Activated T-helper 1 cell treated with anti-CD3 and anti-CD28 coated beads, Interleukin-12 subunit alpha, Interleukin-12 subunit beta, Interleukin-2, Interleukin-4 antibody, amounts not matched to agents 30 ng/mL and 10 ng/mL and 1 ng/mL, durations not matched to agents 14 hours and 24 hours and 36 hours (primary cell): ENCODE data around the gene ADGRD1. TPM values are rescaled to one million over a fixed set of nuclear protein-coding genes. Genes with fewer than 3 reads are reported as not detected.
"Not testable (repeated sequence)": the region's sequence is repeated elsewhere in the genome, so short reads cannot be mapped to it uniquely, and the experiment has no call there.

Source experiments
- DNase-seq: peaks from one replicate; pipeline ENCODE4 v3.0.0; 2021; ENCODE audit warnings: low spot score
- H3K27ac Mint-ChIP-seq: one replicate; pipeline ENCODE4 v1.8.0; 2021; ENCODE audit warnings: mild to moderate bottlenecking, mixed read lengths
- H3K27me3 Mint-ChIP-seq: one replicate; pipeline ENCODE4 v1.8.0; 2022; ENCODE audit warnings: mild to moderate bottlenecking, moderate library complexity, mixed read lengths; ENCODE audit not compliant: insufficient read depth
- H3K36me3 Mint-ChIP-seq: one replicate; pipeline ENCODE4 v1.8.0; 2021; ENCODE audit warnings: low read depth, mixed read lengths
- H3K4me1 Mint-ChIP-seq: one replicate; pipeline ENCODE4 v1.8.0; 2021; ENCODE audit warnings: low read depth, mixed read lengths
- H3K4me3 Mint-ChIP-seq: one replicate; pipeline ENCODE4 v1.8.0; 2021; ENCODE audit warnings: mild to moderate bottlenecking, moderate library complexity, mixed read lengths
- H3K9me3 Mint-ChIP-seq: one replicate; pipeline ENCODE4 v1.8.0; 2021; ENCODE audit warnings: mixed read lengths
- intact Hi-C: fragments of 100-400 bp; cut with micrococcal nuclease; formaldehyde crosslinking; loops from one replicate; pipeline ENCODE4 v1.15.1; 2024
- total RNA-seq: library from RNA; stranded (reverse); gene quantifications from 2 replicates; pipeline ENCODE4 v1.2.3, GENCODE V29; 2022

ADGRD1 gene
- total RNA-seq, result 0.18 and 0.59 TPM in 2 replicates

- Mint-ChIP-seq H3K27me3 (peaks cover 18% of the 10 kb centered on the region), H3K9me3 (no peaks in the 10 kb centered on the region), H3K4me1 (no peaks in the 10 kb centered on the region), H3K27ac (no peak within 1 kb of the TSS), H3K4me3 (no peak within 1 kb of the TSS), H3K36me3 (no peaks in the 10 kb centered on the region)
- intact Hi-C loops, result no loop called here
- no peak for DNase-seq
Observed at GRCh38 chr12:130953771-130954543, at the start of gene ADGRD1. Gene ADGRD1 (plus strand): TSS chr12:130953907. CDS start chr12:130954466, 559 bp downstream.

GRCh38 chr12:130904064-130904463 is 49.6 kb upstream of the ADGRD1 start:
- Mint-ChIP-seq H3K9me3 (peaks cover 6% of the 10 kb centered on the region), H3K36me3 (no peaks in the 10 kb centered on the region)

GRCh38 chr12:130904936-130905455 is 48.7 kb upstream of the ADGRD1 start:
- H3K4me3 Mint-ChIP-seq, H3K27me3 Mint-ChIP-seq, H3K4me1 Mint-ChIP-seq, H3K27ac Mint-ChIP-seq, H3K9me3 Mint-ChIP-seq, intact Hi-C loops, H3K36me3 Mint-ChIP-seq, DNase-seq: not testable (repeated sequence)

More at GRCh38 chr12:130904064-130904463, 49.6 kb upstream of the ADGRD1 start:
- Mint-ChIP-seq H3K27me3 (peaks cover 2% of the 10 kb centered on the region), H3K27ac (no peak overlapping the region), H3K4me1 (no peaks in the 10 kb centered on the region), H3K4me3 (no peak overlapping the region)
- no peak for DNase-seq
- intact Hi-C loops, result no loop called here

GRCh38 chr12:130909111-130909510 is 44.6 kb upstream of the ADGRD1 start:
- Mint-ChIP-seq H3K9me3 (peaks cover 20% of the 10 kb centered on the region), H3K36me3 (no peaks in the 10 kb centered on the region), H3K4me3 (no peak overlapping the region), H3K27me3 (peaks cover 8% of the 10 kb centered on the region), H3K4me1 (no peaks in the 10 kb centered on the region), H3K27ac (no peak overlapping the region)
- intact Hi-C loops, result no loop called here
- DNase-seq, result no peak

GRCh38 chr12:130911193-130911592 is 42.5 kb upstream of the ADGRD1 start:
- no peak overlapping the region for H3K27ac Mint-ChIP-seq
- peaks cover 19% of the 10 kb centered on the region for H3K27me3 Mint-ChIP-seq
- no peak for DNase-seq
- no peaks in the 10 kb centered on the region for H3K4me1 Mint-ChIP-seq
- no peak overlapping the region for H3K4me3 Mint-ChIP-seq
- peaks cover 20% of the 10 kb centered on the region for H3K9me3 Mint-ChIP-seq
- H3K36me3 Mint-ChIP-seq, result no peaks in the 10 kb centered on the region
- intact Hi-C loops, result no loop called here

- H3K4me1 Mint-ChIP-seq, result no peaks in the 10 kb centered on the region
- H3K27me3 Mint-ChIP-seq, result peaks cover 25% of the 10 kb centered on the region
- H3K4me3 Mint-ChIP-seq, result no peak overlapping the region
- peaks cover 20% of the 10 kb centered on the region for H3K9me3 Mint-ChIP-seq
- intact Hi-C loops, result no loop called here
- no peak for DNase-seq
- no peaks in the 10 kb centered on the region for H3K36me3 Mint-ChIP-seq
- no peak overlapping the region for H3K27ac Mint-ChIP-seq
Observed at GRCh38 chr12:130911933-130912332, 41.8 kb upstream of the ADGRD1 start.

- intact Hi-C loops, result no loop called here
- H3K9me3 Mint-ChIP-seq, result peaks cover 7% of the 10 kb centered on the region
- no peak for DNase-seq
Observed at GRCh38 chr12:130916241-130916911, 37.3 kb upstream of the ADGRD1 start.

GRCh38 chr12:130917607-130918006 is 36.1 kb upstream of the ADGRD1 start:
- Mint-ChIP-seq H3K4me1 (no peaks in the 10 kb centered on the region), H3K4me3 (no peak overlapping the region), H3K27ac (no peak overlapping the region), H3K27me3 (peaks cover 26% of the 10 kb centered on the region), H3K36me3 (no peaks in the 10 kb centered on the region), H3K9me3 (no peaks in the 10 kb centered on the region)
- DNase-seq, result no peak
- intact Hi-C loops, result no loop called here

More at GRCh38 chr12:130916241-130916911, 37.3 kb upstream of the ADGRD1 start:
- H3K4me3 Mint-ChIP-seq, result no peak overlapping the region
- no peaks in the 10 kb centered on the region for H3K36me3 Mint-ChIP-seq
- H3K27ac Mint-ChIP-seq, result no peak overlapping the region
- H3K27me3 Mint-ChIP-seq, result peaks cover 28% of the 10 kb centered on the region
- no peaks in the 10 kb centered on the region for H3K4me1 Mint-ChIP-seq

GRCh38 chr12:130919086-130919485 is 34.6 kb upstream of the ADGRD1 start:
- no peak for DNase-seq
- intact Hi-C loops, result no loop called here
- peaks cover 23% of the 10 kb centered on the region for H3K27me3 Mint-ChIP-seq

GRCh38 chr12:130920119-130920703 is 33.5 kb upstream of the ADGRD1 start:
- no peaks in the 10 kb centered on the region for H3K4me1 Mint-ChIP-seq
- H3K36me3 Mint-ChIP-seq, result no peaks in the 10 kb centered on the region
- H3K9me3 Mint-ChIP-seq, result no peaks in the 10 kb centered on the region
- intact Hi-C loops, result no loop called here
- peaks cover 18% of the 10 kb centered on the region for H3K27me3 Mint-ChIP-seq
- no peak overlapping the region for H3K4me3 Mint-ChIP-seq
- no peak for DNase-seq
- no peak overlapping the region for H3K27ac Mint-ChIP-seq

More at GRCh38 chr12:130919086-130919485, 34.6 kb upstream of the ADGRD1 start:
- no peaks in the 10 kb centered on the region for H3K9me3 Mint-ChIP-seq
- no peaks in the 10 kb centered on the region for H3K36me3 Mint-ChIP-seq
- no peak overlapping the region for H3K27ac Mint-ChIP-seq
- H3K4me3 Mint-ChIP-seq, result no peak overlapping the region
- no peaks in the 10 kb centered on the region for H3K4me1 Mint-ChIP-seq

- no peaks in the 10 kb centered on the region for H3K9me3 Mint-ChIP-seq
- no peak overlapping the region for H3K27ac Mint-ChIP-seq
- H3K4me1 Mint-ChIP-seq, result no peaks in the 10 kb centered on the region
- intact Hi-C loops, result no loop called here
- no peaks in the 10 kb centered on the region for H3K36me3 Mint-ChIP-seq
- H3K4me3 Mint-ChIP-seq, result no peak overlapping the region
- H3K27me3 Mint-ChIP-seq, result peaks cover 13% of the 10 kb centered on the region
- DNase-seq, result no peak
Observed at GRCh38 chr12:130920723-130921381, 32.9 kb upstream of the ADGRD1 start.

GRCh38 chr12:130922511-130922953 is 31.2 kb upstream of the ADGRD1 start:
- Mint-ChIP-seq H3K27ac (no peak overlapping the region), H3K27me3 (peaks cover 4% of the 10 kb centered on the region), H3K4me3 (no peak overlapping the region), H3K9me3 (no peaks in the 10 kb centered on the region), H3K4me1 (no peaks in the 10 kb centered on the region), H3K36me3 (no peaks in the 10 kb centered on the region)
- intact Hi-C loops, result no loop called here
- no peak for DNase-seq
